WTC11 (cell line): ENCODE measurements around the gene PAK5. TPM values are rescaled to one million over a fixed set of nuclear protein-coding genes. Genes with fewer than 3 reads are reported as not detected.

Experiments
- ATAC-seq: fragments of 200-7000 bp; cut with Tn5 transposase; 2 replicates; pipeline ENCODE4 v1.10.0; 2021; ENCODE audit warnings: mild to moderate bottlenecking, moderate library complexity
- CTCF ChIA-PET: fragments of 300-600 bp; sonication (Branson Sonifier 250); formaldehyde crosslinking; loops from one replicate; lab custom pipeline; 2021; ENCODE audit warnings: antibody characterized with exemption; lab: Charles Lee
- POLR2A ChIA-PET: fragments of 350-600 bp; sonication (Branson Sonifier 250); formaldehyde crosslinking; loops from one replicate; lab custom pipeline; 2021; ENCODE audit warnings: antibody characterized with exemption; lab: Charles Lee
- DNase-seq: peaks from one replicate; pipeline ENCODE4 v3.0.0; 2021; ENCODE audit warnings: low spot score
- H3K27ac Mint-ChIP-seq: 2 replicates; pipeline ENCODE4 v1.8.0; 2021; ENCODE audit warnings: mixed read lengths
- H3K27me3 Mint-ChIP-seq: 2 replicates; pipeline ENCODE4 v1.8.0; 2021; ENCODE audit warnings: low read depth, mild to moderate bottlenecking, moderate library complexity, mixed read lengths
- H3K36me3 Mint-ChIP-seq: 2 replicates; pipeline ENCODE4 v1.8.0; 2021; ENCODE audit warnings: mixed read lengths
- H3K4me1 Mint-ChIP-seq: 2 replicates; pipeline ENCODE4 v1.8.0; 2022; ENCODE audit warnings: mixed read lengths
- H3K4me3 Mint-ChIP-seq: 2 replicates; pipeline ENCODE4 v1.8.0; 2021; ENCODE audit warnings: mild to moderate bottlenecking, moderate library complexity, mixed read lengths
- H3K9me3 Mint-ChIP-seq: 2 replicates; pipeline ENCODE4 v1.8.0; 2021; ENCODE audit warnings: mixed read lengths
- CREM ChIP-seq: sonication (generic); formaldehyde crosslinking; IDR thresholded peaks from 2 replicates; pipeline ENCODE4 v1.8.1; 2022; ENCODE audit warnings: mild to moderate bottlenecking, missing genetic modification reagents, moderate library complexity
- ERG ChIP-seq: fragments of 250-450 bp; sonication (Bioruptor Pico); IDR thresholded peaks from 2 replicates; pipeline ENCODE4 v1.8.0; 2021; ENCODE audit warnings: mild to moderate bottlenecking
- FOXK1 ChIP-seq: sonication (generic); formaldehyde crosslinking; IDR thresholded peaks from 2 replicates; pipeline ENCODE4 v1.8.0; 2022; ENCODE audit warnings: mild to moderate bottlenecking, moderate library complexity, missing genetic modification reagents
- HMGA2 ChIP-seq: fragments of 250-450 bp; sonication (Bioruptor Pico); IDR thresholded peaks from 2 replicates; pipeline ENCODE4 v1.4.0; 2021; ENCODE audit warnings: mild to moderate bottlenecking, moderate library complexity
- MXD4 ChIP-seq: fragments of 250-450 bp; sonication (Bioruptor Pico); IDR thresholded peaks from 2 replicates; pipeline ENCODE4 v1.8.0; 2021; ENCODE audit warnings: mild to moderate bottlenecking, moderate library complexity, borderline replicate concordance
- NR1H2 ChIP-seq: sonication (generic); formaldehyde crosslinking; IDR thresholded peaks from 2 replicates; pipeline ENCODE4 v1.9.0; 2021; ENCODE audit warnings: mild to moderate bottlenecking, moderate library complexity, missing genetic modification reagents
- TCF7 ChIP-seq: sonication (generic); formaldehyde crosslinking; IDR thresholded peaks from 2 replicates; pipeline ENCODE4 v1.8.0; 2022; ENCODE audit warnings: mild to moderate bottlenecking, low read depth, missing genetic modification reagents, moderate library complexity
- TEAD1 ChIP-seq: sonication (generic); formaldehyde crosslinking; IDR thresholded peaks from 2 replicates; pipeline ENCODE4 v1.8.0; 2022; ENCODE audit warnings: mild to moderate bottlenecking, missing genetic modification reagents
- ZNF121 ChIP-seq: sonication (generic); formaldehyde crosslinking; IDR thresholded peaks from 2 replicates; pipeline ENCODE4 v1.8.0; 2023; ENCODE audit warnings: missing genetic modification reagents
- ZNF263 ChIP-seq: sonication (generic); formaldehyde crosslinking; IDR thresholded peaks from 2 replicates; pipeline ENCODE4 v1.8.1; 2022; ENCODE audit warnings: low read depth, mild to moderate bottlenecking, moderate library complexity, missing genetic modification reagents
- ZNF317 ChIP-seq: sonication (generic); formaldehyde crosslinking; IDR thresholded peaks from 2 replicates; pipeline ENCODE4 v1.8.1; 2023; ENCODE audit warnings: low read depth, mild to moderate bottlenecking, moderate library complexity, missing genetic modification reagents, borderline replicate concordance
- total RNA-seq: library from RNA; stranded (reverse); gene quantifications from 3 replicates; pipeline ENCODE4 v1.2.3, GENCODE V29; 2021
- TF ChIP-seq, protein P1 (sequence below): sonication (generic); formaldehyde crosslinking; IDR thresholded peaks from 2 replicates; pipeline ENCODE4 v1.8.0; 2023; ENCODE audit warnings: missing genetic modification reagents
- TF ChIP-seq, protein P2 (sequence below): sonication (generic); formaldehyde crosslinking; IDR thresholded peaks from 2 replicates; pipeline ENCODE4 v1.8.1; 2022; ENCODE audit warnings: mild to moderate bottlenecking, moderate library complexity, missing genetic modification reagents
- TF ChIP-seq, protein P3 (sequence below): sonication (generic); formaldehyde crosslinking; IDR thresholded peaks from 2 replicates; pipeline ENCODE4 v1.8.0; 2022; ENCODE audit warnings: mild to moderate bottlenecking, missing genetic modification reagents
- TF ChIP-seq, protein P4 (sequence below): sonication (generic); formaldehyde crosslinking; IDR thresholded peaks from 2 replicates; pipeline ENCODE4 v1.8.1; 2023; ENCODE audit warnings: mild to moderate bottlenecking, missing genetic modification reagents
- TF ChIP-seq, protein P5 (sequence below): fragments of 250-450 bp; sonication (Bioruptor Pico); IDR thresholded peaks from 2 replicates; pipeline ENCODE4 v1.9.0; 2021; ENCODE audit warnings: moderate library complexity, mild to moderate bottlenecking, inconsistent platforms, borderline replicate concordance
- TF ChIP-seq, protein P6 (sequence below): fragments of 250-450 bp; sonication (Bioruptor Pico); IDR thresholded peaks from 2 replicates; pipeline ENCODE4 v1.9.0; 2021; ENCODE audit warnings: mild to moderate bottlenecking, borderline replicate concordance

PAK5 gene
- total RNA-seq, 1 experiment from 2014 or later: 0.31 TPM

- TF ChIP-seq ZNF121 (CRISPR knock-in tag) (no peak), TEAD1 (CRISPR knock-in tag) (no peak), TCF7 (CRISPR knock-in tag) (no peak), NR1H2 (no peak), ZNF263 (CRISPR knock-in tag) (no peak), ERG (CRISPR knock-in tag) (no peak), FOXK1 (CRISPR knock-in tag) (no peak), ZNF317 (no peak), CREM (no peak), HMGA2 (CRISPR knock-in tag) (no peak), MXD4 (CRISPR knock-in tag) (no peak)
- TF ChIP-seq, protein P1, sequence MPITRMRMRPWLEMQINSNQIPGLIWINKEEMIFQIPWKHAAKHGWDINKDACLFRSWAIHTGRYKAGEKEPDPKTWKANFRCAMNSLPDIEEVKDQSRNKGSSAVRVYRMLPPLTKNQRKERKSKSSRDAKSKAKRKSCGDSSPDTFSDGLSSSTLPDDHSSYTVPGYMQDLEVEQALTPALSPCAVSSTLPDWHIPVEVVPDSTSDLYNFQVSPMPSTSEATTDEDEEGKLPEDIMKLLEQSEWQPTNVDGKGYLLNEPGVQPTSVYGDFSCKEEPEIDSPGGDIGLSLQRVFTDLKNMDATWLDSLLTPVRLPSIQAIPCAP: no peak
- TF ChIP-seq, protein P2, sequence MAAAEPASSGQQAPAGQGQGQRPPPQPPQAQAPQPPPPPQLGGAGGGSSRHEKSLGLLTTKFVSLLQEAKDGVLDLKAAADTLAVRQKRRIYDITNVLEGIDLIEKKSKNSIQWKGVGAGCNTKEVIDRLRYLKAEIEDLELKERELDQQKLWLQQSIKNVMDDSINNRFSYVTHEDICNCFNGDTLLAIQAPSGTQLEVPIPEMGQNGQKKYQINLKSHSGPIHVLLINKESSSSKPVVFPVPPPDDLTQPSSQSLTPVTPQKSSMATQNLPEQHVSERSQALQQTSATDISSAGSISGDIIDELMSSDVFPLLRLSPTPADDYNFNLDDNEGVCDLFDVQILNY (CRISPR knock-in tag): no peak
- TF ChIP-seq, protein P3, sequence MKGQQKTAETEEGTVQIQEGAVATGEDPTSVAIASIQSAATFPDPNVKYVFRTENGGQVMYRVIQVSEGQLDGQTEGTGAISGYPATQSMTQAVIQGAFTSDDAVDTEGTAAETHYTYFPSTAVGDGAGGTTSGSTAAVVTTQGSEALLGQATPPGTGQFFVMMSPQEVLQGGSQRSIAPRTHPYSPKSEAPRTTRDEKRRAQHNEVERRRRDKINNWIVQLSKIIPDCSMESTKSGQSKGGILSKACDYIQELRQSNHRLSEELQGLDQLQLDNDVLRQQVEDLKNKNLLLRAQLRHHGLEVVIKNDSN: no peak
- TF ChIP-seq, protein P4, sequence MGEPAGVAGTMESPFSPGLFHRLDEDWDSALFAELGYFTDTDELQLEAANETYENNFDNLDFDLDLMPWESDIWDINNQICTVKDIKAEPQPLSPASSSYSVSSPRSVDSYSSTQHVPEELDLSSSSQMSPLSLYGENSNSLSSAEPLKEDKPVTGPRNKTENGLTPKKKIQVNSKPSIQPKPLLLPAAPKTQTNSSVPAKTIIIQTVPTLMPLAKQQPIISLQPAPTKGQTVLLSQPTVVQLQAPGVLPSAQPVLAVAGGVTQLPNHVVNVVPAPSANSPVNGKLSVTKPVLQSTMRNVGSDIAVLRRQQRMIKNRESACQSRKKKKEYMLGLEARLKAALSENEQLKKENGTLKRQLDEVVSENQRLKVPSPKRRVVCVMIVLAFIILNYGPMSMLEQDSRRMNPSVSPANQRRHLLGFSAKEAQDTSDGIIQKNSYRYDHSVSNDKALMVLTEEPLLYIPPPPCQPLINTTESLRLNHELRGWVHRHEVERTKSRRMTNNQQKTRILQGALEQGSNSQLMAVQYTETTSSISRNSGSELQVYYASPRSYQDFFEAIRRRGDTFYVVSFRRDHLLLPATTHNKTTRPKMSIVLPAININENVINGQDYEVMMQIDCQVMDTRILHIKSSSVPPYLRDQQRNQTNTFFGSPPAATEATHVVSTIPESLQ: no peak
- TF ChIP-seq, protein P5, sequence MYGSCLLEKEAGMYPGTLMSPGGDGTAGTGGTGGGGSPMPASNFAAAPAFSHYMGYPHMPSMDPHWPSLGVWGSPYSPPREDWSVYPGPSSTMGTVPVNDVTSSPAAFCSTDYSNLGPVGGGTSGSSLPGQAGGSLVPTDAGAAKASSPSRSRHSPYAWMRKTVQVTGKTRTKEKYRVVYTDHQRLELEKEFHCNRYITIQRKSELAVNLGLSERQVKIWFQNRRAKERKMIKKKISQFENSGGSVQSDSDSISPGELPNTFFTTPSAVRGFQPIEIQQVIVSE (CRISPR knock-in tag): no peak
- TF ChIP-seq, protein P6, sequence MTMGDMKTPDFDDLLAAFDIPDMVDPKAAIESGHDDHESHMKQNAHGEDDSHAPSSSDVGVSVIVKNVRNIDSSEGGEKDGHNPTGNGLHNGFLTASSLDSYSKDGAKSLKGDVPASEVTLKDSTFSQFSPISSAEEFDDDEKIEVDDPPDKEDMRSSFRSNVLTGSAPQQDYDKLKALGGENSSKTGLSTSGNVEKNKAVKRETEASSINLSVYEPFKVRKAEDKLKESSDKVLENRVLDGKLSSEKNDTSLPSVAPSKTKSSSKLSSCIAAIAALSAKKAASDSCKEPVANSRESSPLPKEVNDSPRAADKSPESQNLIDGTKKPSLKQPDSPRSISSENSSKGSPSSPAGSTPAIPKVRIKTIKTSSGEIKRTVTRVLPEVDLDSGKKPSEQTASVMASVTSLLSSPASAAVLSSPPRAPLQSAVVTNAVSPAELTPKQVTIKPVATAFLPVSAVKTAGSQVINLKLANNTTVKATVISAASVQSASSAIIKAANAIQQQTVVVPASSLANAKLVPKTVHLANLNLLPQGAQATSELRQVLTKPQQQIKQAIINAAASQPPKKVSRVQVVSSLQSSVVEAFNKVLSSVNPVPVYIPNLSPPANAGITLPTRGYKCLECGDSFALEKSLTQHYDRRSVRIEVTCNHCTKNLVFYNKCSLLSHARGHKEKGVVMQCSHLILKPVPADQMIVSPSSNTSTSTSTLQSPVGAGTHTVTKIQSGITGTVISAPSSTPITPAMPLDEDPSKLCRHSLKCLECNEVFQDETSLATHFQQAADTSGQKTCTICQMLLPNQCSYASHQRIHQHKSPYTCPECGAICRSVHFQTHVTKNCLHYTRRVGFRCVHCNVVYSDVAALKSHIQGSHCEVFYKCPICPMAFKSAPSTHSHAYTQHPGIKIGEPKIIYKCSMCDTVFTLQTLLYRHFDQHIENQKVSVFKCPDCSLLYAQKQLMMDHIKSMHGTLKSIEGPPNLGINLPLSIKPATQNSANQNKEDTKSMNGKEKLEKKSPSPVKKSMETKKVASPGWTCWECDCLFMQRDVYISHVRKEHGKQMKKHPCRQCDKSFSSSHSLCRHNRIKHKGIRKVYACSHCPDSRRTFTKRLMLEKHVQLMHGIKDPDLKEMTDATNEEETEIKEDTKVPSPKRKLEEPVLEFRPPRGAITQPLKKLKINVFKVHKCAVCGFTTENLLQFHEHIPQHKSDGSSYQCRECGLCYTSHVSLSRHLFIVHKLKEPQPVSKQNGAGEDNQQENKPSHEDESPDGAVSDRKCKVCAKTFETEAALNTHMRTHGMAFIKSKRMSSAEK (CRISPR knock-in tag): no peak
- Mint-ChIP-seq H3K27me3 (no peaks in the 10 kb centered on the region), H3K4me1 (no peaks in the 10 kb centered on the region), H3K9me3 (peaks cover 19% of the 10 kb centered on the region), H3K36me3 (peaks cover 8% of the 10 kb centered on the region; the same call in 1 of the 2 replicates), H3K27ac (no peak overlapping the region), H3K4me3 (no peak overlapping the region)
- CTCF ChIA-PET: no interaction called here
- POLR2A ChIA-PET: no interaction called here
- ATAC-seq (no peak), DNase-seq (no peak)
These were observed 166.8 kb downstream of the PAK5 start for GRCh38 chr20:9672027-9672426.
